K562 (cell line): Measurements from ENCODE around the gene NOXRED1. TPM values are rescaled to one million over a fixed set of nuclear protein-coding genes. Genes with fewer than 3 reads are reported as not detected.
A peak's percentile ranks its signal among the peaks of the same experiment; 100 is the strongest.

Source experiments
- CBFA2T3 ChIP-seq: fragments of 450-650 bp; IDR thresholded peaks from 2 replicates; pipeline ENCODE4 v1.6.1; 2017
- POLR3G ChIP-seq: IDR thresholded peaks from 2 replicates; pipeline ENCODE4 v1.6.1; 2011; ENCODE audit not compliant: insufficient read length, insufficient replicate concordance; ENCODE audit errors: extremely low read depth
- REST ChIP-seq, 2 experiments: fragments of 450-650 bp; formaldehyde crosslinking in 1 of 2; IDR thresholded peaks; 2 replicates each; pipeline versions ENCODE4 v1.4.0 to v1.6.1; 2014 to 2020; ENCODE audit warnings: mild to moderate bottlenecking in 2 of 2, borderline replicate concordance in 1 of 2, low read depth in 1 of 2
- RREB1 ChIP-seq: fragments of 250-450 bp; sonication (Bioruptor Pico); IDR thresholded peaks from 2 replicates; pipeline ENCODE4 v1.4.0; 2020
- SMC3 ChIP-seq: conservative IDR thresholded peaks from 2 replicates; pipeline ENCODE4 v1.6.1; 2011; ENCODE audit warnings: low read depth, low read length, improper control_type of control experiment; ENCODE audit not compliant: insufficient read depth
- YY1 ChIP-seq, 3 experiments: IDR thresholded peaks; 2 replicates each; pipeline ENCODE4 v1.6.1; 2011; ENCODE audit warnings: low read length in 2 of 3, mild to moderate bottlenecking in 2 of 3, moderate library complexity in 2 of 3, borderline replicate concordance in 1 of 3, control low read depth in 1 of 3, low read depth in 1 of 3; ENCODE audit not compliant: insufficient read depth in 3 of 3, insufficient replicate concordance in 2 of 3, control insufficient read depth in 1 of 3, insufficient read length in 1 of 3; ENCODE audit errors: extremely low read depth in 1 of 3
- ZNF592 ChIP-seq: fragments of 450-650 bp; IDR thresholded peaks from 2 replicates; pipeline ENCODE4 v1.6.1; 2017; ENCODE audit warnings: antibody characterized with exemption, mild to moderate bottlenecking
- polyA plus RNA-seq, 8 experiments: library from polyadenylated mRNA; depleted of rRNA in 4 of 8; stranded (reverse) in 5 of 8; unstranded in 3 of 8; fragments of >200 nt; fragmentation: Nextera tagmentation in 2 of 8; fragmentation: Illumina TruSeq in 1 of 8; extraction: Ambion mirVana in 2 of 8; extraction: Trizol in 1 of 8; gene quantifications; 2 replicates each; pipeline versions ENCODE4 v1.2.1 to v1.2.3, GENCODE V29; 2011 to 2014; ENCODE audit warnings: inconsistent platforms in 1 of 8, missing spikeins in 1 of 8
- total RNA-seq, 7 experiments: library from RNA; depleted of rRNA in 6 of 7; stranded (reverse); fragments of >200 nt in 6 of 7; fragmentation: Illumina TruSeq in 2 of 7; extraction: Trizol in 2 of 7; gene quantifications; 2 replicates each; pipeline versions ENCODE4 v1.2.1 to v1.2.3, GENCODE V29; 2011 to 2021; ENCODE audit warnings: low replicate concordance in 1 of 7

NOXRED1 gene
- total and polyA plus RNA-seq, 9 of the 15 experiments (the other 6 are each of a cell fraction or from before 2014, with no cell fraction given): 0.15 to 0.85 (median 0.30) TPM

GRCh38 chr14:77409131-77409533, 14.2 kb downstream of the NOXRED1 start (continued):
- TF ChIP-seq REST (IDR thresholded peaks at IDR 0.05; ENCODE audit: borderline replicate concordance) (0 out of 2 replicates have a peak, but pooled peaks have one; percentile 29), REST (CRISPR knock-in tag; IDR thresholded peaks at IDR 0.05; ENCODE audit: low read depth) (no peak), SMC3 (no peak), POLR3G (no peak), CBFA2T3 (peak; percentile 61), YY1 (IDR thresholded peaks at IDR 0.05; ENCODE audit: borderline replicate concordance in 1 of 3, control insufficient read depth in 1 of 3, extremely low read depth in 1 of 3, insufficient read depth in 3 of 3, insufficient read length in 1 of 3, insufficient replicate concordance in 2 of 3, low read depth in 1 of 3, low read length in 2 of 3) (peak in 1 of 3 experiments; percentile 59), RREB1 (CRISPR knock-in tag) (no peak), ZNF592 (peak; percentile 61)
